H1 (cell line): ENCODE data around the gene CST9L. TPM values are rescaled to one million over a fixed set of nuclear protein-coding genes. Genes with fewer than 3 reads are reported as not detected.

Experiments used
- CBX5 ChIP-seq: fragments of 300-800, 300-1000 bp; sonication (generic); IDR thresholded peaks from 2 replicates; pipeline ENCODE4 v1.7.1; 2016; ENCODE audit warnings: antibody characterized with exemption, low read length, low read depth
- CREB1 ChIP-seq: IDR thresholded peaks from 2 replicates; pipeline ENCODE4 v1.6.1; 2012; ENCODE audit warnings: inconsistent platforms
- POLR2AphosphoS5 ChIP-seq: IDR thresholded peaks from 2 replicates; pipeline ENCODE4 v1.6.1; 2011; ENCODE audit warnings: low read depth, low read length
- SRF ChIP-seq: IDR thresholded peaks from 2 replicates; pipeline ENCODE4 v1.6.1; 2011; ENCODE audit warnings: mild to moderate bottlenecking, low read depth, low read length, moderate library complexity
- SUZ12 ChIP-seq: fragments of 200-600 bp; sonication (generic); IDR thresholded peaks from 2 replicates; pipeline ENCODE4 v1.6.1; 2012; ENCODE audit warnings: mild to moderate bottlenecking, inconsistent platforms, low read length, moderate library complexity, mixed read lengths
- TAF1 ChIP-seq: IDR thresholded peaks from 2 replicates; pipeline ENCODE4 v1.6.1; 2011; ENCODE audit warnings: mild to moderate bottlenecking, low read depth, low read length
- TEAD4 ChIP-seq: IDR thresholded peaks from 2 replicates; pipeline ENCODE4 v1.6.1; 2012; ENCODE audit warnings: low read depth, low read length, inconsistent platforms, mixed read lengths
- polyA plus RNA-seq, 7 experiments: library from polyadenylated mRNA; depleted of rRNA in 3 of 7; stranded (reverse) in 5 of 7; unstranded in 2 of 7; fragments of >200 nt in 5 of 7; fragments of 200-250 nt in 2 of 7; gene quantifications; 1 replicate in 5 of 7; 2 replicates in 1 of 7; 4 replicates in 1 of 7; pipeline versions ENCODE4 v1.2.1 to v1.2.3, GENCODE V29; 2011 to 2013; ENCODE audit warnings: missing spikeins in 2 of 7, mixed read lengths in 2 of 7
- total RNA-seq: library from RNA; stranded (reverse); fragmentation: NEBNext Ultra II Directional; extraction: Animal tissue kit (Norgen Biotek cat#: 25700); gene quantifications from 2 replicates; pipeline ENCODE4 v1.2.1, GENCODE V29; 2021

Gene CST9L
- total and polyA plus RNA-seq, 2 of the 8 experiments (the other 6 are each of a cell fraction or from before 2014, with no cell fraction given): not detected

GRCh38 chr20:23587631-23588030 lies 19.3 kb upstream of the CST9L start (continued):
- no peak for TF ChIP-seq TAF1
- TF ChIP-seq POLR2AphosphoS5: no peak
- TF ChIP-seq SRF: no peak
- TF ChIP-seq CREB1: no peak
- TF ChIP-seq TEAD4: no peak
- TF ChIP-seq SUZ12: no peak
- TF ChIP-seq CBX5: no peak
- TF ChIP-seq, all 59 proteins: peak for 0
